ENCODE measurements around the gene SLC26A1.

SLC26A1 gene

DNA sequence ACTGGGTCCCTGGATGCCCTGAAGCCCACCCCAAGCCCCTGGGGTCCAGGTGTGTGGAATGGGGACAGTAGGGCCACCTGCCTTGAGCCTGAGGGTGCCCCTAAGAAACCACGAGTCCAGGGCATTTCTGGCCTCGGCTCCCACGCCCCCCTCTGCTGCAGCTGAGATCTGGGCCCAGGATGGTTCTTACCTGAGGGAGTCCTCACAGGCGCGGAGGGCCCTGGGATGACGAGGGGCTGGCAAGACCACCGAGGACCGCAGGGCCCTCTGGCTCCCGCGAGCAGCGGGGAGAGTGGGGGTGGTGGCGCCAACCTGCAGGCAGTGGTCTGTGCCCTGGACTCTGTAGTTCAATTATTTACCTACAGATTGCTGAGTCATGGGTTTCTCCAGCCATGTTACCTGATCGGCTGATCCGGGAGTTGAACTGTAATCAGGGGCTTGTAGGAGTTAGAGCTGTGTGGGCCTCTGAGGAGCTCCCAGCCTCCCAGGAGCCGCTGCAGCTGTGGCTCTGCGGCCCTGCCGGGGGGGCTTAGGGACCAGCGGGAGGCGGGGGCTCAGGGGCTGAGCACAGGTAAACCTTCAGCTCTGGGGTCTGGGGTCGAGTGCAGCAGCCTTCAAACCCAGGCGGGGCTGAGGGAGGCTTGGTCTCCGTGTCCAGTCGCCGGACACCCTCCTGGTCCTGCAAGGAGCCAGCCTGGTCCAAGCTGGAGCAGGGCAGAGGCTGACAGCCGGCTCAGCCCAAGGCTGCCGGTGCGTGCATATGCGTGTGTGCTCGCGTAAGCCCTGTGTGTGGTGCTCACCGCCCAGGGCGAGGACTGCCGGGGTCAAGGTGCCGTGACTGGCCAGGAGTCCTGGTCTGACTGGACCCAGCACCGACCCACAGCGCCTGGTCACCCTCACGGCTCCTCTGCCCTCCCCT is at the start of gene SLC26A1:
TSS of gene SLC26A1 (minus strand) at position 294 of the 919 bp plus-strand sequence. CDS start 1,701 bp downstream, outside the sequence.
- DNase-seq = no peak

- DNase-seq = no peak
Observed at GRCh38 chr4:1042352-1043055, 49.3 kb upstream of the SLC26A1 start.

DNA sequence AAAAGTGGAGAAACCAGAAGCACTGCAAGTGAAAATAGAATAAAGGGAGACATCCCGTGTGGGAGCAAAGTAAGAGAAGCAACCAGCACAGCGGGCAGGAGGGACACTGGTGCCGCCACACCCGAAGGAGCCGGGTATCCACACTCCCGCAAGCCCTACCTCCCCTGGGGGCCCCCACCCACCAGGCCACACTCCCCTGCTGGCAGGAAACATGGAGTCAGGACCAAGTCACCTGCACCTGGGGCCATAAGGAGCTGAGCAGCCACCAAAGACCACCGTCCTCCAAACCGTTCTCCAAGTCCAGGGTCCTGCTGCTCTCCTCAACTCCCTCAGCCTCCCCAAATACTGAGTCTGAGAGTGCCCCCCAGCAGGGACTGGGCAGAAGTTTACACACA is 48.7 kb upstream of the SLC26A1 start:
- DNase-seq = no peak

DNA sequence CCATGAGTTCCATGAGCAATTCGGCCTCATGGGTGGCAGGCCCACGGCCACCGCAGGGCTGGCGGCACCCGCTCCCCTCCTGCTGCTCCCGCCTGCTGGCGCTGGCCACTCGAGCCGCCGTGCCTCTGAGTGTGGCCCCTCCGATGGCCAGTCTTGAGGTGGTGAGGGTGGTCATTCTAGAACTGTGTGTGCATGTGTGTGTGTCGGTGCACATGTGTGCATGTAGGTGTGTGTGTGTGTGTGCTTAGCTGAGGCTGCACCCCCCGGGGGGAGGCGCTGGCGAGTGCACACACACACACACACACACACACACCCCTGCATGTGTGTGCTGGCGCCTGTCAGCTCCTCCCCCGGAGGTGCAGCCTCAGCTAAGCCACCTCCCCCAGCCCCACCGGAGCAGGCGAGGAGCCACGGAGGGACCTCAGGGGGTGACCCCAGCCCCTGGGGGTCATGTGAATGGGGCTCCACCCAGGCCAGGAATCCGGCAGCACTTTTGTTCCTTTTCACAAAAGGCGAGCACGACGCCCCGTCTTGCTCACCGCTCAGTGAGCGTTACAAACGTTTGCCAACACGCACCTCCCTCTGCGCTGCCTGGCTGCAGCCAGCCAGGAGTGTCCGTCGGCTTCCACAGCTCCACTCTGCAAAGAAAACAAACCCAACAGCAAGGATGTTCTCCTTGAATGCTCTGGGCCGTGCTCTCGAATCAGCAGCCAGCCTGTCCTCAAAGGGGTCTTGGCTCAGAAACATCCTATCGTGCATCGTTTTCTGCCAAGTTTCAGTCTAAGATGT is 48.1 kb upstream of the SLC26A1 start:
- DNase-seq = no peak

GRCh38 chr4:1040344-1041146 is 47.3 kb upstream of the SLC26A1 start:
- no peak for DNase-seq

DNA sequence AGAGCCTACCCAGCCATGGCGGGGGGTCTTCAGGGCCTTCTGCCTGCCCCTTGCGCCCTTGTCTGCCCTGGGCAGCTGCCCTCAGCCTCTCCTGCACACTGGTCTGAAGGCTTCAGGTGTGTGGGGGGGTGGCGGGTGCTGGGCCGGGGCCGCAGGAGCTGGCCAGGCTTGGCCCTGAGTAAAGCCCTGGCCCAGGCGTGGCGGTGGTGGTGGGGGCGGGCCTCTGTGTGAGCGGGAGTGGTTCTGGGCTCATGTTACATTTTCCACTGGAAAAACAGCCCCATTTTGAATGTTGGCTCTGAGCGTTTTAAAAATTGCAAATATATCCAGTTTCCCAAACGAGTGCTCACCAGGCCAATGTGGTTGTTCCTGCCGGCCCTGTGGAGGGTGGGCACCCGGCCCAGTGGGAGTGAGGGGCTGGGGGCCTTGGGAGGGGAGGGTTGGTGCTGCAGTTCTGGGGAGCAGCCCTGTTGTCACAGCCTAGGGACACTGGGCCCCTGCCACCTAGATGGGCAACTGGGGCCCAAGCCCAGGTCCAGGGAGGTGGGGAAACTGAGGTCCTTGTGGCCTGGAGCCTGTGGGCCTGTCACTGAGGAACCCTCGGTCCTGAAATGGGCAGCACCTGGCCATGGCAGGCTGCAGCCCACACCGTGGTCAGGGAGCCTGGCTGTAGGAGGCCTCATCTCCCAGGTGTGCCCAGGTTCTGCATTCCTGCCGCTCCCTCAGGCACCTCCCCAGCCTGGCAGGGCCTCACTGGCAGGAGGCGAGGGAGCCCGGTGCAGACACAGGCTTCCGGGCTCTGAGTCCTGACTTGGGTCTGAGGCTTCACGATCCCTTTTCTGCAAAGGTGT is 46.5 kb upstream of the SLC26A1 start:
- DNase-seq = no peak

DNA sequence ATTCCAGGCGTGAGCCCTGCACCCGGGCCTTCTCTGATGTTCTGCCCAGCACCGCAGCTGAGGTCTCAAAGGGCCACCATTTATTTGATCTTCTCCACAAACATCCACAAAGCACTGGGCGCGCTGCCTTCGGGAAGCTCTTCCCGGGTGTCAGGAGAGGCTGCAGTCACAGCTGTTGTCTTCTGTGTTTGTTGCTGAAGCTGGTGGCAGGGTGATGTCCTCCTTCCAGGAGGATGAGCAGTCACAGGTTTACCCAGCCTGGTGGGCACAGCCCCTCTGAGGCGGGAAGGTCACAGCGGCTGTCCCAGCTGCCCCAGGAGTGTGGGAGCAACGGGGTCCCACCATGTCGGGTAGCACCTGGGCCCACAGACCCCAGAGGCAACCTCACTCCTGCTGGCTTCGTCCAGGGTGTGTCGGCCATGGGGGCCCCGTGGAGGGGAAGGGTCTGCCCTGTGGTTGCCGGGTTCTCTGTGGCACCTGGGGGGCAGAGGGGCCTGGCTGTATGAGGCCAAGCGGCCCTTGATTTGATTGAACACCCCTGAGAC is 45.8 kb upstream of the SLC26A1 start:
- DNase-seq = no peak

GRCh38 chr4:1036976-1037810 is 44.0 kb upstream of the SLC26A1 start:
- DNase-seq = no peak

- no peak for DNase-seq
Observed at GRCh38 chr4:1036095-1036494, 42.9 kb upstream of the SLC26A1 start.

- no peak for DNase-seq
Observed at GRCh38 chr4:1035510-1035909, 42.3 kb upstream of the SLC26A1 start.

DNA sequence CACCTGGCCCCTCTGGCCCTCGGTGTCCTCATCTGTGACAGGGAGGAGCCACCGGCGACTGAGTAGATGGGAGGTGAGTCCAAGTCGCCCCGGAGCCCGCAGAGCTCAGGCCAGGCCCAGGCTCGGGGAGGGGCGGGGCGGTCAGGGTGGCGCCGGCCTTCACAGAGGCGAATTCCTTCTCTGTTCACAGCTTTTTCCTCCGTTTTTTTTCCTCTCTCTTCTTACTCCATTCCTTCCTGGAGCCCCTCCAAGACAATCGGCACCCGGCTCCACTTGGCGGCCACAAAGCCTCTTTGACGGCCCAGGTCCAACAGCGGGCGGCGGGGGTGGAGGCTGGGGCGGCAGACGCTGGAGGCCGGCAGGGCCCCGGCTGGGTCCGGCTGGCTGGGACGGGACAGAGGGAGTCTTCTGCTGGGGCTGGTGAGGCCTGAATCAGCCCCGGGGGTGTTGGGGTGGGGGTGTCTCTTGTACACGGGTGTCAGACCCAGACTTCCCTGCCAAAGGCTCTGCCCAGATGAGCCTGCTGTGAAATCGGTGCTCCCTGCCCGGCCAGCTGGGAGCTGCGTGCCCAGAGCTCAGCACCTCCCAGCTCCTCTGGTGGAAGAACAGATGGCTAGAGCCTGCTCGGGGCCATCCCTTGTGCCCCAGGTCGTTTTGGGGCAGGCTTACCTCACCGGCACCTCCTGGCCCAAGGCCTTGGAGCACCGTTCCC is 40.8 kb upstream of the SLC26A1 start:
- DNase-seq = no peak

- no peak for DNase-seq
Observed at GRCh38 chr4:1032861-1033260, 39.7 kb upstream of the SLC26A1 start.

DNA sequence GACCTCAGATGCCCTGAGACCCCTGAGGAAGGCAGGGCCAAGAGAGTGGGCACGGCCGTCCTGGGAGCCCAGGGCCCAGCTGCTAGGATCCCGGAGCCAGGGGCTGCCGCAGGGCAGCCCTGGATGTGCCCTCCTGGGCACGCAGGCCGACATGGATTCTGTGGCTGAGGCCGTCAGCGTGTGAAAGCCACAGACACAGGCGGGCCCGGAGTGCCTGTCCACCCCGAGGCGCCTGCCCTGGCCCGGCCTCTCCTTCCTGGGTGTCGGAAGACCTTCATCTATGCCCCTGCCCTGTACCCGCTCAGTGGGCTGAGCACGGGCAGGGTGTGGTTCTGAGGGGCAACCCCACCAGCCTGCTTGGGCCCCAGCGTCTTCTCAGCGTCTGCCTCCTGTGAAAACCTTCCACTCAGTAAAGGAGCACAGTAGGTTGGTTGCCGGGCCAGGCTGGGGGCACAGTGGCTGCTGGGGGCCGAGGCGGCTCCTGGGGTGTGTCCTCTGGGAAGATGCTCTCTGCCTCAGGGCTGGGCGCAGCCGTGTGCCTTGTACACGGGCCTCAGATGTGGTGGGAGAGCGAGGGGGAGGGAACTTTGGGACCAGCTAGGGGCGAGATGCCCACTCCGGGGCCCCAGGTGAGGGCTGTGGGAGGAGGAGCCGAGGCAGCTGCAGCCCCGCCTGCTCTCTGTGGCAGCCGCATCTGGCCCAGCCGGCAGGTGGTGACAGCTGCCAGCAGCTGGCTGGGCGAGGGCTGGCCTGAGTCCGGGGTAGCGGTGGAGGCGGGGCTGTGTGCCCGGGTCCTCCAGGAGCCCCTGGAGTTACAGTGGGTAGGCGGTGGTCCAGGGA is 39.0 kb upstream of the SLC26A1 start:
- no peak for DNase-seq

- no peak for DNase-seq
Observed at GRCh38 chr4:1031346-1031745, 38.1 kb upstream of the SLC26A1 start.

- DNase-seq = no peak
Observed at GRCh38 chr4:1030559-1030958, 37.4 kb upstream of the SLC26A1 start.

DNA sequence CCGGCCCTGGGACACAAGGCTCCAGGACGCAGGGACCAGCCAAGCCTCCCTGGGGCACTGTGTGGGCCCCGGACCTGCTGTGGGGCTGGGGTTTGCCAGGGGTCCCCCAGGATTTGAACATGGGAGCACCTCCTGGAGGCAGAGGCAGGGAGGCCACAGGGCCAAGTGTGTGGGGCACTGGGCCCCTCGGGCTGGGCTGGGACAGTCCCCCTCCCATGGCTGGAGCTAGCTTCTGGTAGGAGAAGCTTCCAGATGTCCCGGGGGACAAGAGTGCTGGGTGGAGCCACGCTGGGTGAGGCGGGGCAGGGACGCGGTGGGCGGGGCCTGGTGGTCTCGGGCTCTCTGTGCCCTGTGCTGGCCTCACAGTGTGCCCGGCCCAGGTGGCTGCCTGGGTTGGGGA is 36.8 kb upstream of the SLC26A1 start:
- no peak for DNase-seq

- no peak for DNase-seq
Observed at GRCh38 chr4:1029529-1029928, 36.3 kb upstream of the SLC26A1 start.

DNA sequence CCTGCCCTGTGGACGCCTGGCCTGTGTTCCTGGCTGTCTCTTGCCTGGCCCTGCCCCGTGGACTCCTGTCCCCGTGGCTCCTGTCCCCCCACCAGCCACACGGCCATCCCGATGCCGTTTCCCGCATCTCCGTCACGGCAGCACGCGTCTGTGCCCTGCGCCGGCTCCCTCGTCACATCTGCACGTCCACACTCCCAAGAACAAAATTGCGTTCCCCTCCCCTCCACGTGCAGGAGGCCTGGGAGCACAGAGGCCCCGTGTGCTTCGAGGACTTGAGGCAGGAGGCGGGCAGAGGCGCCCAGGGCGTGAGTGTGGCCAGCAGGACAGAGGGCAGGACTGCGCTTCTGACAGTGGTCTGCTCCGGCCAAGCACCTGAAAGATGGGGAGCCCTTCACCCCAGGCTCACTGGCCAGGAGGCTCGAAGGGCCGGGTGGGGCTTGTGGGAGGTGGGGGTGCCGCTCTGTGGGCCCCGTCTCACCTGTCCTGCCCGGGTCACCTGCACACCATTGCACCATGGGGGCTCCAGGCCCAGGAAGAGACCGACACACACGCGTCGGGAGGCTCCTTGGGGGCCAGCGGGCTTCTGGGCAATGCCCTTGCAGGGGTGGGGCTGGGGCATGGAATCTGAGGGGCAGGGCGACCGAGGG is 35.5 kb upstream of the SLC26A1 start:
- DNase-seq = no peak

Data from NCI-H748 treated with DMSO at 0.1 percent for 48 hours (cell line).